A673 (cell line): Measurements from ENCODE around the gene PICALM. TPM values are rescaled to one million over a fixed set of nuclear protein-coding genes. Genes with fewer than 3 reads are reported as not detected.

Source experiments
- BruUV-seq: library from RNA; stranded (reverse); fragments of 400-500 nt; replicated peaks from 2 replicates; lab custom pipeline; 2021; lab: Mats Ljungman, UMichigan
- CTCF ChIA-PET: fragments of 300-600 bp; sonication (Branson Sonifier 250); formaldehyde crosslinking; loops from one replicate; lab custom pipeline; 2022; ENCODE audit warnings: antibody characterized with exemption; lab: Charles Lee
- POLR2A ChIA-PET: fragments of 300-600 bp; sonication (Branson Sonifier 250); formaldehyde crosslinking; loops from one replicate; lab custom pipeline; 2022; ENCODE audit warnings: antibody characterized with exemption; ENCODE audit not compliant: low non-redundant PET; lab: Charles Lee
- DNase-seq: peaks from one replicate; pipeline ENCODE4 v3.0.0-alpha.2; 2015; ENCODE audit warnings: low spot score
- H3K27ac ChIP-seq: fragments of 200-600 bp; sonication (generic); 2 replicates; pipeline ENCODE4 v1.5.1; 2016; ENCODE audit warnings: mixed run types, low read depth, mild to moderate bottlenecking, mixed read lengths, antibody characterized with exemption, low read length; ENCODE audit not compliant: poor library complexity, severe bottlenecking
- H3K27me3 ChIP-seq: fragments of 200-600 bp; sonication (generic); replicated peaks from 2 replicates; pipeline ENCODE4 v1.6.1; 2017; ENCODE audit warnings: mixed run types, low read depth, mild to moderate bottlenecking, mixed read lengths, antibody characterized with exemption, low read length; ENCODE audit not compliant: insufficient read depth, poor library complexity
- H3K36me3 ChIP-seq: fragments of 200-600 bp; sonication (generic); 2 replicates; pipeline ENCODE4 v1.6.1; 2016; ENCODE audit warnings: mixed run types, mild to moderate bottlenecking, mixed read lengths, antibody characterized with exemption, low read length; ENCODE audit not compliant: insufficient read depth, poor library complexity, severe bottlenecking
- H3K4me1 ChIP-seq: fragments of 200-600 bp; sonication (generic); 2 replicates; pipeline ENCODE4 v1.6.1; 2017; ENCODE audit warnings: mixed run types, mild to moderate bottlenecking, mixed read lengths, antibody characterized with exemption, low read length; ENCODE audit not compliant: insufficient read depth, poor library complexity, severe bottlenecking
- H3K4me3 ChIP-seq: fragments of 200-600 bp; sonication (generic); 2 replicates; pipeline ENCODE4 v1.5.1; 2016; ENCODE audit warnings: low read depth, mixed run types, mild to moderate bottlenecking, mixed read lengths, low read length; ENCODE audit not compliant: poor library complexity, severe bottlenecking
- H3K9me3 ChIP-seq: fragments of 200-600 bp; sonication (generic); 2 replicates; pipeline ENCODE4 v1.6.1; 2016; ENCODE audit warnings: mixed run types, low read depth, mild to moderate bottlenecking, mixed read lengths, antibody characterized with exemption, low read length; ENCODE audit not compliant: poor library complexity, severe bottlenecking
- CTCF ChIP-seq: fragments of 300-800, 200-600 bp; sonication (generic); conservative IDR thresholded peaks from 2 replicates; pipeline ENCODE4 v1.5.1; 2017; ENCODE audit warnings: low read depth, mild to moderate bottlenecking, antibody characterized with exemption, low read length, moderate library complexity, mixed read lengths
- EZH2 ChIP-seq: fragments of 200-600 bp; sonication (generic); IDR thresholded peaks from 2 replicates; pipeline ENCODE4 v1.6.1; 2017; ENCODE audit warnings: borderline replicate concordance, low read depth, mild to moderate bottlenecking, mixed read lengths, antibody characterized with exemption, low read length; ENCODE audit not compliant: poor library complexity, severe bottlenecking
- intact Hi-C: fragments of 100-400 bp; cut with micrococcal nuclease; formaldehyde crosslinking; loops from one replicate; pipeline ENCODE4 v1.10.0; 2022; ENCODE audit not compliant: unreplicated experiment
- total RNA-seq: library from RNA; stranded (reverse); gene quantifications from 2 replicates; pipeline ENCODE4 v1.2.3, GENCODE V29; 2021

Gene PICALM
- total RNA-seq, 1 experiment from 2014 or later, result 174 TPM

- no peak for DNase-seq
- intact Hi-C loops, result no loop called here
- Histone ChIP-seq H3K27ac (no peak overlapping the region), H3K36me3 (no peaks in the 10 kb centered on the region), H3K4me1 (no peaks in the 10 kb centered on the region), H3K9me3 (no peaks in the 10 kb centered on the region), H3K27me3 (no peaks in the 10 kb centered on the region), H3K4me3 (no peak overlapping the region)
- TF ChIP-seq CTCF (no peak), EZH2 (no peak)
- POLR2A ChIA-PET, result no interaction called here
- CTCF ChIA-PET, result interaction anchor here (0.7 kb wide), 1 partner anchor 16 kb away, joined by 5 read pairs; no protein-coding TSS in a partner anchor
- BruUV-seq, result no TSS peak
Measured at GRCh38 chr11:86099874-86100273, 31.0 kb upstream of the PICALM start.

DNA sequence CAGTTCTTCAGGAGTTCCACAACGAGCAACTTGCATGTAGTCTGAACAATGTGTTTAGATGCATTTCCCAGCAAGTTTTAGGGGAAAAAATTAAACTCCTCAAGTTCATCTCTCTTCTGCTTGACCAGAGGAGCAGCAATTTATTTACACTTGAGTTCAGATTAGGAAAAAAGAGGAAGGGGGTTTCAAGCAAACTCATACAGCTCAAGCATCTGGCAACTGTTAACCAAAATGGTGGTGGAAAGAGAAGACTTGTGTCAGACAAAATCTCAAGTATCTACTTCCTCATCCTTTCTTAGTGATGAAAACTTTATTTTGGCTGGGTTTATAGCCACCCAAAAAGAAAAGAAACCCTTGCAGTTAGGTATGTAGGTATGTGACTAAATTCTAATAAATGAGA is 29.1 kb upstream of the PICALM start:
- TF ChIP-seq CTCF (no peak), EZH2 (no peak)
- Histone ChIP-seq H3K36me3 (no peaks in the 10 kb centered on the region), H3K27me3 (no peaks in the 10 kb centered on the region), H3K4me1 (no peaks in the 10 kb centered on the region), H3K27ac (no peak overlapping the region), H3K9me3 (no peaks in the 10 kb centered on the region), H3K4me3 (no peak overlapping the region)
- BruUV-seq, result no TSS peak
- intact Hi-C loops, result no loop called here
- DNase-seq, result no peak
- POLR2A ChIA-PET, result no interaction called here
- CTCF ChIA-PET, result no interaction called here

- H3K4me3 ChIP-seq, result no peak overlapping the region
- POLR2A ChIA-PET, result no interaction called here
- H3K9me3 ChIP-seq, result no peaks in the 10 kb centered on the region
- BruUV-seq, result no TSS peak
- H3K27ac ChIP-seq, result no peak overlapping the region
- TF ChIP-seq CTCF, result no peak
- no peak for TF ChIP-seq EZH2
- intact Hi-C loops, result no loop called here
- CTCF ChIA-PET, result no interaction called here
- no peaks in the 10 kb centered on the region for H3K27me3 ChIP-seq
- DNase-seq, result no peak
- H3K4me1 ChIP-seq, result no peaks in the 10 kb centered on the region
- H3K36me3 ChIP-seq, result no peaks in the 10 kb centered on the region
Measured at GRCh38 chr11:86091566-86091965, 22.7 kb upstream of the PICALM start.
